ENCODE measurements around the gene MRPS7. TPM values are rescaled to one million over a fixed set of nuclear protein-coding genes. Genes with fewer than 3 reads are reported as not detected.

MRPS7 gene
- total RNA-seq, 1 donor from 2014 or later: 55.0 TPM

DNA sequence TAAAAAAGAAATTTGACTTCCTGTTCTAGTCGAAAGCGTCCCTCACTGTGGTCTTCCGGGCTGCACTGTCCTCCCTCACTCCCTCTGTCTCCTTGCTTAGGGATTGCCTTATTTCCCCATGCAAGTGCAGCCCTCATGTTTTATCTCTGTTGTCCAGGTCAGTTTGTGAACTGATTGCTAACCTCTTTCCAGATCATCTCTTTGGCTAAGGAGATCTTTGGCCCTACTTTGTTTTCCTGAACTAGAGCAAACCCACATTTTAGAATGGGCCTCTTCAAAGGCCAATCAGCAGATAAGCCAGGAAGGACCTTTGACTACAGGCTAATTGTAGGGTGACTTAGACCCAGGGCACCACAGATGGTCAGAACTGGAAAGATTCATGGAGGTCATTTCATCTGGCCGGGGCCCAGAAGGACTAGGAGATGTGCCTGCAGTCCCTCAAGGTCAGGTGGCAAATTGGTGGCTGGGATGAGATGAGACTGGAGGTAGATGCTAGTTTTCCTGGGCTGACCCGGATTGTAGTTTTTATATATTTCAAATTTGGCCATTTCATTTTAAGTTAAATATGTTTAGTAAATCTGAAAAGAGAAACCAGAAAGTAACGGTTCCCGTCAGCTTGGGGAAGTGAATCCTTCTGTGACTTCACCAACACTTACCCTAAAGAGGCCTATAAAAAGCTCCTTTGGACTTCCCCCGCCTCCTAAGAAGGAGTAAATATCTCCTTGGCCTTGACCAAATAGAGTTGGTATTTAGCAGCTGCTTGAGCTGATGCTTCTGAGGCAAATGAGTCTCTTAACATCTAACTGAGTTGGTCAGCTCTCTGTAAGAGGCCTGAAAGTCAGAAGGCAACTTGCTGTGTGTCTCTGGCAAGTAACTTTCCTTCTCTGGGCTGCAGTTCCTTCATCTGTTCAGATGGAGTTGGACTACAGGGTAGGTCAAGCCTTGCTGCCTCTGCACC lies 33.8 kb downstream of the MRPS7 start:
- H4K20me1 ChIP-seq (ENCODE audit: insufficient read depth, low read length): no peaks in the 10 kb centered on the region
- no peak overlapping the region for H3K4me2 ChIP-seq (ENCODE audit: low read length)
- no peak overlapping the region for H2AFZ ChIP-seq (ENCODE audit: low read depth, low read length)
- no peaks in the 10 kb centered on the region for H3K36me3 ChIP-seq (ENCODE audit: insufficient read depth, low read length)
- no peaks in the 10 kb centered on the region for H3K27me3 ChIP-seq (ENCODE audit: insufficient read depth, low read length)
- no peak overlapping the region for H3K4me3 ChIP-seq (ENCODE audit: insufficient read depth, low read depth, low read length)
- no peak overlapping the region for H3K9ac ChIP-seq (ENCODE audit: low read length)
- H3K4me1 Mint-ChIP-seq (ENCODE audit: low read depth, unreplicated experiment): no peaks in the 10 kb centered on the region
- no peaks in the 10 kb centered on the region for H3K9me3 ChIP-seq (ENCODE audit: insufficient read depth, low read depth, low read length)
- TF ChIP-seq CTCF (IDR thresholded peaks at IDR 0.05; ENCODE audit: insufficient read depth, low read depth, low read length) (no peak), EZH2 (IDR thresholded peaks at IDR 0.05; ENCODE audit: insufficient read depth, low read length) (no peak)
- no peaks in the 10 kb centered on the region for H3K27me3 Mint-ChIP-seq (ENCODE audit: low read depth, unreplicated experiment)
- H3K36me3 Mint-ChIP-seq (ENCODE audit: low read depth, unreplicated experiment): peaks cover 3% of the 10 kb centered on the region
- FAIRE-seq: no peak
- H3K4me1 ChIP-seq (ENCODE audit: insufficient read depth, low read length): no peaks in the 10 kb centered on the region
- H3K27ac Mint-ChIP-seq (ENCODE audit: unreplicated experiment): no peak overlapping the region
- H3K4me3 Mint-ChIP-seq (ENCODE audit: unreplicated experiment): no peak overlapping the region
- no peak overlapping the region for H3K27ac ChIP-seq (ENCODE audit: low read depth, low read length)
- DNase-seq (ENCODE audit: low read depth): no peak
- no peaks in the 10 kb centered on the region for H3K79me2 ChIP-seq (ENCODE audit: insufficient read depth, low read length)
- no peaks in the 10 kb centered on the region for H3K9me3 Mint-ChIP-seq (ENCODE audit: unreplicated experiment)

DNA sequence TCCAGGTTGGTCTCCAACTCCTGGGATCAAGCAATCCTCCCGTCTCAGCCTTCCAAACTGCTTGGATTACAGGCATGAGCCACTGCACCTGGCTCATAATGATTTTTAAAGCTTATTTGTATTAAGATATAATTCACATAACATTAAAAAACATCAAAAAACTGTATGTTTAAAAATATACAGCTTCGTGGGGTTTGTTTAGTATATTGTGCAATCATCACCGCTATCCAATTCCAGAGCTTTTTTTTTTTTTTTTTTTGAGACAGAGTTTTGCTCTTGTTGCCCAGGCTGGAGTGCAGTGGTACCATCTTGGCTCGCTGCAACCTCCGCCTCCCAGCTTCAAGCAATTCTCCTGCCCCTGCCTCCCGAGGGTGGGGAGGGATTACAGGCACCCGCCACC lies 38.6 kb downstream of the MRPS7 start:
- no peaks in the 10 kb centered on the region for H3K27me3 Mint-ChIP-seq (ENCODE audit: low read depth, unreplicated experiment)
- H3K9me3 Mint-ChIP-seq (ENCODE audit: unreplicated experiment): no peaks in the 10 kb centered on the region
- H3K9ac ChIP-seq (ENCODE audit: low read length): no peak overlapping the region
- FAIRE-seq (no peak), DNase-seq (ENCODE audit: low read depth) (no peak)
- peaks cover 6% of the 10 kb centered on the region for H3K36me3 Mint-ChIP-seq (ENCODE audit: low read depth, unreplicated experiment)
- H3K36me3 ChIP-seq (ENCODE audit: insufficient read depth, low read length): no peaks in the 10 kb centered on the region
- TF ChIP-seq EZH2 (IDR thresholded peaks at IDR 0.05; ENCODE audit: insufficient read depth, low read length) (no peak), CTCF (IDR thresholded peaks at IDR 0.05; ENCODE audit: insufficient read depth, low read depth, low read length) (no peak)
- H3K27ac Mint-ChIP-seq (ENCODE audit: unreplicated experiment): no peak overlapping the region
- no peak overlapping the region for H2AFZ ChIP-seq (ENCODE audit: low read depth, low read length)
- H3K9me3 ChIP-seq (ENCODE audit: insufficient read depth, low read depth, low read length): no peaks in the 10 kb centered on the region
- no peak overlapping the region for H3K4me2 ChIP-seq (ENCODE audit: low read length)
- H3K4me1 Mint-ChIP-seq (ENCODE audit: low read depth, unreplicated experiment): no peaks in the 10 kb centered on the region
- H3K4me3 Mint-ChIP-seq (ENCODE audit: unreplicated experiment): no peak overlapping the region
- H3K4me1 ChIP-seq (ENCODE audit: insufficient read depth, low read length): no peaks in the 10 kb centered on the region
- H4K20me1 ChIP-seq (ENCODE audit: insufficient read depth, low read length): no peaks in the 10 kb centered on the region
- H3K79me2 ChIP-seq (ENCODE audit: insufficient read depth, low read length): no peaks in the 10 kb centered on the region
- H3K27ac ChIP-seq (ENCODE audit: low read depth, low read length): no peak overlapping the region
- H3K27me3 ChIP-seq (ENCODE audit: insufficient read depth, low read length): no peaks in the 10 kb centered on the region
- H3K4me3 ChIP-seq (ENCODE audit: insufficient read depth, low read depth, low read length): no peak overlapping the region

DNA sequence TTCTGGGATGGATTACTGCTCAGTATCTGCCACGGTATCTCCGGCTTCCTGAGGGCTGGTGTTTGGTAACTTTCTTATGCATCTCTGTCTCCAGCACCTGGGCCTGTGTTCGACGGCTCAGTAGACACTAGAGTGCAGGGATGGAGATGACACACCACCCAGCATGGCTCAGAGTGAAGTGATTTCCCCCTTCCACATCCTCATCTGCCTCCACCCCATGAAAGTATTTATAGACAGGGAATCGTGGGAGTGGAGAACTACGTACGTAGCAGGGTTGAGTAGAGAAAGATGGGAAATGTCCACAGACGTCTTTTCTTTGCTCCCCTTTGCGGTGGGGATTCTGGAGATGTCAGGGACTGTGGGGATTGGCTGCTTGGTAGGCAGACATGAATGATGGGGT lies 39.4 kb downstream of the MRPS7 start:
- H3K9me3 ChIP-seq (ENCODE audit: insufficient read depth, low read depth, low read length): no peaks in the 10 kb centered on the region
- H3K4me2 ChIP-seq (ENCODE audit: low read length): no peak overlapping the region
- no peak overlapping the region for H2AFZ ChIP-seq (ENCODE audit: low read depth, low read length)
- Mint-ChIP-seq H3K27ac (ENCODE audit: unreplicated experiment) (no peak overlapping the region), H3K4me3 (ENCODE audit: unreplicated experiment) (no peak overlapping the region), H3K4me1 (ENCODE audit: low read depth, unreplicated experiment) (no peaks in the 10 kb centered on the region), H3K9me3 (ENCODE audit: unreplicated experiment) (no peaks in the 10 kb centered on the region), H3K36me3 (ENCODE audit: low read depth, unreplicated experiment) (peaks cover 7% of the 10 kb centered on the region), H3K27me3 (ENCODE audit: low read depth, unreplicated experiment) (no peaks in the 10 kb centered on the region)
- DNase-seq (ENCODE audit: low read depth) (no peak), FAIRE-seq (no peak)
- no peak overlapping the region for H3K4me3 ChIP-seq (ENCODE audit: insufficient read depth, low read depth, low read length)
- no peak overlapping the region for H3K9ac ChIP-seq (ENCODE audit: low read length)
- no peaks in the 10 kb centered on the region for H3K4me1 ChIP-seq (ENCODE audit: insufficient read depth, low read length)
- H3K27ac ChIP-seq (ENCODE audit: low read depth, low read length): no peak overlapping the region
- H3K27me3 ChIP-seq (ENCODE audit: insufficient read depth, low read length): no peaks in the 10 kb centered on the region
- no peaks in the 10 kb centered on the region for H3K79me2 ChIP-seq (ENCODE audit: insufficient read depth, low read length)
- no peak for TF ChIP-seq EZH2 (IDR thresholded peaks at IDR 0.05; ENCODE audit: insufficient read depth, low read length)
- TF ChIP-seq CTCF (IDR thresholded peaks at IDR 0.05; ENCODE audit: insufficient read depth, low read depth, low read length): no peak
- H4K20me1 ChIP-seq (ENCODE audit: insufficient read depth, low read length): no peaks in the 10 kb centered on the region
- H3K36me3 ChIP-seq (ENCODE audit: insufficient read depth, low read length): no peaks in the 10 kb centered on the region
